Heart left ventricle (tissue), 16 donors: ENCODE data around the gene BMPER. TPM values are rescaled to one million over a fixed set of nuclear protein-coding genes. Genes with fewer than 3 reads are reported as not detected.

Source experiments
- ATAC-seq, 4 donors: fragments of 200-7000 bp; cut with Tn5 transposase; one replicate each; pipeline ENCODE4 v1.9.1; 2020 to 2022; ENCODE audit warnings: moderate library complexity in 4 of 4, mild to moderate bottlenecking in 3 of 4, moderate number of reproducible peaks in 1 of 4
- DNase-seq, 5 donors: peaks; one replicate each; pipeline ENCODE4 v3.0.0-alpha.2; 2020
- H3K27ac ChIP-seq, 12 donors: fragments of 200-600 bp; sonication (generic) in 4 of 12; one replicate each; pipeline versions ENCODE4 v1.5.0 to v1.8.0; 2016 to 2022; ENCODE audit warnings: mild to moderate bottlenecking in 2 of 12
- H3K27me3 ChIP-seq, 9 donors: fragments of 200-600 bp; sonication (generic) in 2 of 9; one replicate each; pipeline versions ENCODE4 v1.5.1 to v1.8.0; 2016 to 2022; ENCODE audit warnings: mild to moderate bottlenecking in 3 of 9
- H3K36me3 ChIP-seq, 9 donors: fragments of 200-600 bp; sonication (generic) in 2 of 9; one replicate each; pipeline versions ENCODE4 v1.5.0 to v1.8.0; 2018 to 2022; ENCODE audit warnings: mild to moderate bottlenecking in 2 of 9
- H3K4me1 ChIP-seq, 12 donors: fragments of 200-600 bp; sonication (generic) in 4 of 12; one replicate each; pipeline versions ENCODE4 v1.5.0 to v1.8.0; 2016 to 2022; ENCODE audit warnings: mild to moderate bottlenecking in 3 of 12
- H3K4me3 ChIP-seq, 12 donors: fragments of 200-600 bp; sonication (generic) in 4 of 12; one replicate each; pipeline versions ENCODE4 v1.5.0 to v1.8.0; 2017 to 2022; ENCODE audit warnings: mild to moderate bottlenecking in 9 of 12, moderate library complexity in 4 of 12
- H3K9me3 ChIP-seq, 12 donors: fragments of 200-600 bp; sonication (generic) in 4 of 12; one replicate each; pipeline versions ENCODE4 v1.5.0 to v1.8.0; 2016 to 2022; ENCODE audit warnings: mild to moderate bottlenecking in 1 of 12
- POLR2A ChIP-seq, 2 donors: fragments of 450-650 bp; IDR thresholded peaks; one replicate each; pipeline ENCODE4 v1.6.1; 2017; ENCODE audit warnings: antibody characterized with exemption in 2 of 2, mild to moderate bottlenecking in 2 of 2, moderate library complexity in 2 of 2
- whole genome bisulfite sequencing, 4 donors: extraction: QIAGEN DNeasy Blood & Tissue Kit in 2 of 4; methylation state at CpG; one replicate each; pipeline versions ENCODE4 v1.1.5 to v1.1.7; 2013 to 2018; 5-methylcytosine and 5-hydroxymethylcytosine counted together
- intact Hi-C, 10 donors: fragments of 100-400 bp; cut with DNase I; formaldehyde crosslinking; loops; one replicate each; pipeline versions ENCODE4 v1.11.1 to v1.14.2; 2022
- polyA plus RNA-seq, 2 donors: library from polyadenylated mRNA; stranded (reverse); fragments of 200-250 nt; gene quantifications; one replicate each; pipeline ENCODE4 v1.2.3, GENCODE V29; 2013
- total RNA-seq, 9 donors: library from RNA; depleted of rRNA in 2 of 9; stranded (reverse); fragments of >200 nt in 2 of 9; fragmentation: NEBNext Ultra II Directional in 3 of 9; extraction: Animal tissue kit (Norgen Biotek cat#: 25700) in 3 of 9; gene quantifications; one replicate each; pipeline versions ENCODE4 v1.1.0 to v1.2.4, GENCODE V29; 2016 to 2023
- TF ChIP-seq, protein P1 (sequence below), 12 donors: fragments of 200-600 bp; sonication (generic) in 4 of 12; IDR thresholded peaks; one replicate each; pipeline versions ENCODE4 v1.5.0 to v1.8.0; 2018 to 2022; ENCODE audit warnings: antibody characterized with exemption in 12 of 12, mild to moderate bottlenecking in 5 of 12
- donor health status: ischemic (EF 13 %, LVEDD 7.1; RV severe dilation, severe dysfunction).
- donor health status: healthy with polysubstance abuse.
- donor health status: DM: no; HTN: yes; CAD: no.
- donor health status: DM: no; HTN: no; CAD: no.
- donor health status: ischemic (EF 25% LVEDD 6.9; RV normal size, moderate dysfunction).
- donor health status: ischemic (EF 25% LVEDD 5.7; RV mildly dilated, moderate dysfunction).
- donor health status: healthy.
- donor health status: DM: yes; HTN: yes; CAD: no.
- donor health status: ischemic (EF 35%, LVEDD 5.7; RV mildly dilated, moderate dysfunction).
- donor health status: nonischemic (EF 11% LVEDD 7.7; RV severe dilation, severe dysfunction).
- donor health status: DM: yes; HTN: yes; CAD: no.
- donor health status: PGD.
- donor health status: ischemic (EF 29% LVEDD 5.4; RV normal size, mild dysfunction).
- donor health status: nonischemic (EF 23%, LVEDD 6.1; RV moderate dilation, normal function).

Gene BMPER
- total and polyA plus RNA-seq, 11 donors, result 0.05 to 4.2 (median 0.85) TPM

DNA sequence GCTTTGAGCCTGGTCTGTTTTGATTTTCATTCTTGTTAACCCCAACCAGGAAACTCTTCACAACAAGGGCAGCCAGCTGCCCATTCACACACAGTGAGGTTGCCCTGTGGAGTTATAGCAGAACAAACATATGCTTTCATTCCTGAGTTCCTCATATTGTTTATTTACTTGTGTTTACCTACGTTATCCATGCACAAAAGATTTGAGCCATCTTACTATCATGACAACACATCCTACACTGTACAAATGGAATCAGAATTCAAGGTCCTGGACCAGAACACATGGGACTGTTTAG is 21.7 kb upstream of the BMPER start:
- H3K27ac ChIP-seq, result no peak overlapping the region
- intact Hi-C loops, result no loop called here

DNA sequence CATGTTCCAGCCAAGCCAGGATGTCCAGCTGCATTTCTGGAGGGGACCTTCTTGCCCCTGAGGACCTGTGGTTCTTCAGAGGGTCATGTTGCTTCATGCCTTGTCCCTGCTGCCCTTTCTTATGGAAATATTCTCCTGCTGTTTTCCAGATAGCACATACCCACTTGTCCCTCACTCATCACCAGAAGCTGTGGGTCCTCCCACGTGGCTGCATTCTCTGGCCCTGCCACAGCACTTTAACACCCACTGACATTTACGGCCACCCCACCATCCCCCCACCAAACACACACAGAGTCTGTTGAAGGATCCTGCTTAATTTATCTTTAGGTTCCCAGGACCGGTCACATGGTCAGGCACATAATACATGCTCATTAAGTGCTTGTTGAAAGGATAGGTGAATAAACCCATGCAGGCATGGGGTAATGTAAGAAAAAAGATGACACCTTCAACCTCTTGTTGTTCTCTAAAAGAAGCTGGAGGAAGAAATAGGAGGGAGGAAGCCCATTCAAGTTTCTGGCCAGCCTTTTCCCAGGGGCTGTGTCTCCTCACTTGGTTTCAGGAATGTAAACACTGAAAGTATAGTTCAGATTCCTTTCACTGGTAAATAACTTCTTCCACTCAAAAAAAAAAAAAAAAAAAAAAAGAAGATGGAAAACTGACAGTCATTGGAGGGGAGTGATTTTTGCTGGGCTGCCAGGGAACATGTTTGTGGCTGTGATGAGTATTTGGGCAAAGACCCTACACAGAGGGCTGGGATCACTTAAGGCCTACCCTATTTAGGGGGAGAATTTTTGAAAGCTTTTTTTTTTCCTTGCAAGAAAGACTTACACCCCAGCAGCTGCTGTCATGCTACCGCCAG is 19.8 kb upstream of the BMPER start:
- Histone ChIP-seq H3K9me3 (no peaks in the 10 kb centered on the region), H3K27me3 (no peaks in the 10 kb centered on the region), H3K36me3 (no peaks in the 10 kb centered on the region), H3K4me3 (no peak overlapping the region), H3K27ac (no peak overlapping the region), H3K4me1 (peaks cover 0 to 14% (median 0%) of the 10 kb centered on the region in 12 donors)
- intact Hi-C loops, result no loop called here
- DNase-seq (no peak), ATAC-seq (no peak)
- no peak for TF ChIP-seq POLR2A (IDR thresholded peaks at IDR 0.05)
- TF ChIP-seq, protein P1, sequence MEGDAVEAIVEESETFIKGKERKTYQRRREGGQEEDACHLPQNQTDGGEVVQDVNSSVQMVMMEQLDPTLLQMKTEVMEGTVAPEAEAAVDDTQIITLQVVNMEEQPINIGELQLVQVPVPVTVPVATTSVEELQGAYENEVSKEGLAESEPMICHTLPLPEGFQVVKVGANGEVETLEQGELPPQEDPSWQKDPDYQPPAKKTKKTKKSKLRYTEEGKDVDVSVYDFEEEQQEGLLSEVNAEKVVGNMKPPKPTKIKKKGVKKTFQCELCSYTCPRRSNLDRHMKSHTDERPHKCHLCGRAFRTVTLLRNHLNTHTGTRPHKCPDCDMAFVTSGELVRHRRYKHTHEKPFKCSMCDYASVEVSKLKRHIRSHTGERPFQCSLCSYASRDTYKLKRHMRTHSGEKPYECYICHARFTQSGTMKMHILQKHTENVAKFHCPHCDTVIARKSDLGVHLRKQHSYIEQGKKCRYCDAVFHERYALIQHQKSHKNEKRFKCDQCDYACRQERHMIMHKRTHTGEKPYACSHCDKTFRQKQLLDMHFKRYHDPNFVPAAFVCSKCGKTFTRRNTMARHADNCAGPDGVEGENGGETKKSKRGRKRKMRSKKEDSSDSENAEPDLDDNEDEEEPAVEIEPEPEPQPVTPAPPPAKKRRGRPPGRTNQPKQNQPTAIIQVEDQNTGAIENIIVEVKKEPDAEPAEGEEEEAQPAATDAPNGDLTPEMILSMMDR (IDR thresholded peaks at IDR 0.05), result no peak
- WGBS, 4 donors, result 86 to 95% (median 88%) methylated on average over 4 of the region's 4 CpGs

More for the DNA sequence above, 21.7 kb upstream of the BMPER start:
- no peaks in the 10 kb centered on the region for H3K27me3 ChIP-seq
- H3K9me3 ChIP-seq, result no peaks in the 10 kb centered on the region
- ATAC-seq, result no peak
- TF ChIP-seq POLR2A (IDR thresholded peaks at IDR 0.05), result no peak
- TF ChIP-seq, protein P1 (IDR thresholded peaks at IDR 0.05), result no peak
- H3K4me1 ChIP-seq, result peaks cover 0 to 14% (median 0%) of the 10 kb centered on the region in 12 donors
- H3K4me3 ChIP-seq, result no peak overlapping the region
- H3K36me3 ChIP-seq, result no peaks in the 10 kb centered on the region
- no peak for DNase-seq
- WGBS, 4 donors, result 74 to 84% (median 80%) methylated on average over 1 of the region's 1 CpG

DNA sequence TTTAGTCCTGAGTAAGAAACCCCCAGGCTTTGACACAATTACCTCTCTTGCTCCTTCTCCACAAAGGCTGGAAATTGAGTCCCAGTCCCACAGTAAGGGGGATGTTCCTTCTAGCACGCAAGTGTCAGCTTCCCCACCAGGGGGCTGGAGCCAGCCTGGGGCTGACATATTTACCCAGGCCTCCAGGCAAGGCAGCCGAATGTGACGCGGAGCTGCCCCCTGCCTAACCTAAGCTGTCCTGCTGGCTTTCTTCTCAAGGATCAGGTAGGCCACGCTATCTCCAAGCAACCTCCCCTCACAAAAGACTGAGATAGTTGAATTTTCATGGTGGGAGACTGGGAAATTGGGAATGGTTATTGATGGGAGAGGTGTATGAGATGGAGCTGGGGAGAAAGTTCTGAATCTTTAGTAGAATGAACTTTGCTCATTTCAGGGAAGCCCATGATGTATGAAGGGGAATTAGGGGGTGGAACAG is 19.2 kb upstream of the BMPER start:
- intact Hi-C loops, result no loop called here
- TF ChIP-seq, protein P1 (IDR thresholded peaks at IDR 0.05), result no peak
- no peak for TF ChIP-seq POLR2A (IDR thresholded peaks at IDR 0.05)
- 86 to 94% (median 92%) methylated on average over 5 of the region's 5 CpGs for WGBS, 4 donors
- H3K4me3 ChIP-seq, result no peak overlapping the region
- H3K4me1 ChIP-seq, result peaks cover 0 to 14% (median 0%) of the 10 kb centered on the region in 12 donors
- H3K27ac ChIP-seq, result no peak overlapping the region
- H3K36me3 ChIP-seq, result no peaks in the 10 kb centered on the region
- DNase-seq, result no peak
- ATAC-seq, result no peak
- no peaks in the 10 kb centered on the region for H3K9me3 ChIP-seq
- H3K27me3 ChIP-seq, result no peaks in the 10 kb centered on the region

DNA sequence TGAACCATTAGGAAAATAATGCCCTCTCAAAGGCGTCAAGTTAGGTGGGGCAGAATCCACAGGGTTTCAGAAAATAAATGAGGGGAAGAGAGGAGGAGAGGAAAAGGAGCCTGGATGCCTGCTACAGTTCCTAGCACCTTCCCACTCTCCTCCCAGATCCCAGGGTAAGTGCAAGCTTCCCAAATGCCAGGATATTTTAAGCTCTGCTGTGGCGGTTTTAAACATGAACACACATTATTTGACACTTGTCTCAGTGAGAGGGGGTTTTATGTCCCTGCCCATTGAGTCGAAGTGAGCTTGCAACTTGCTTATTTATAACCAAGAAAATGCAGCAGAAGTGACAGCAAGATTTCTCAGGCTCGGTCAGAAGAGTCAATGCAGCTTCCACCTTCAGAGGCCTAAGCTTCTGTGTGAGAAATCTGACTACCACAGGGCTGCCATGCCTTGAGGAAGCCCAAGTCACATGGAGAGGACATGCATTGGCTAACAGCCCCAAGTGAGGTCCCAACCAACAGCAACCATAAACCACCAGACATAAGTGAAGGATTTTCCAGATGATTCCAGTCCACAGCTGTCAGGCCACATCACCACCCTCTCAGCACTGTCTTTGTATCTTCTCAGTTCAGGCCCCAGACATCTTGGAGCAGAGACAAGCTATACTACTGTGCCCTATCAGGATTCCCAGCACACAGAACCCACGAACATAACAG is 17.9 kb upstream of the BMPER start:
- intact Hi-C loops, result no loop called here
- Histone ChIP-seq H3K27me3 (peaks cover 0 to 4% (median 0%) of the 10 kb centered on the region in 9 donors), H3K36me3 (no peaks in the 10 kb centered on the region), H3K27ac (no peak overlapping the region), H3K4me3 (no peak overlapping the region), H3K9me3 (no peaks in the 10 kb centered on the region), H3K4me1 (peaks cover 0 to 10% (median 0%) of the 10 kb centered on the region in 12 donors)
- WGBS, 4 donors, result 62 to 89% (median 75%) methylated on average over 5 of the region's 5 CpGs
- TF ChIP-seq, protein P1 (IDR thresholded peaks at IDR 0.05), result no peak
- TF ChIP-seq POLR2A (IDR thresholded peaks at IDR 0.05), result no peak
- no peak for DNase-seq
- ATAC-seq, result no peak
